ENCODE data around the gene FAM229A. TPM values are rescaled to one million over a fixed set of nuclear protein-coding genes. Genes with fewer than 3 reads are reported as not detected.
A peak's percentile ranks its signal among the peaks of the same experiment; 100 is the strongest.

The FAM229A gene
- total RNA-seq, 1 experiment from 2014 or later = 5.6 TPM

DNA sequence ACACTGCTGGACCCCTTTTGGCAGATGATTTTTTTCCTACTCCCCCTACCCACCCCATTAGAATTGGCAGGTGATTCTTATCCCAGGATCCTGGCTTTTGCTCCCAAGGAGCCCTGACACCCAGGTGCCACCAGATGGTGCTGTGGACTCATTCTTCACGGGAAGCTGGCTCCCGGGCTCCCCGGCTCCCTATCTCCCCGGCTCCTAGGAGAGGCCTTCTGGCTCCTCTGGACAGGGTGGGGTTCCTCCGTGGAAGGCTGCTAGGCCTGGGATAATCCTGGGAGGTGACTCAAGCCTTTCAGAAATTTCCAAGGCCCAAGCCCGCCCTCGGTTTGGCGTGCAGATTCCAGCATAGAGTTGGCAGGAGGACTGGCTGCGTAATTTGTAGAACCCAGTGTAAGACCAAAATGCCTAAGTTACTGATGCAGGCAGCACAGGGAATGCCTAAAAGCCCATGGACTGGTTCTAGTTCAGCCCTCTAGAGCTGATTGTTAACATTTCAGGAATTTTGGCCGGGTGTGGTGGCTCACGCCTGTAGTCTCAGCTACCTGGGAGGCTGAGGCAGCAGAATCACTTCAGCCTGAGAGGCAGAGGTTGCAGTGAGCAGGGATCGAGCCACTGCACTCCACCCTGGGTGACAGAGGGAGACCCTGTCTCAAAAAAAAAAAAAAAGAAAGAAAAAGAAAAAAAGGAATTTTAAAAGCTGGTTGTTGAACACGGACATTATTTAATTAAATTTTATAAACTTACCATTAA is 38.8 kb upstream of the FAM229A start:
- H3K14ac ChIP-seq (ENCODE audit: insufficient read depth, low read length) = no peak overlapping the region
- no peak overlapping the region for H3K4ac ChIP-seq (ENCODE audit: low read depth, low read length)
- no peaks in the 10 kb centered on the region for H3K27me3 Mint-ChIP-seq (ENCODE audit: low read depth)
- no peaks in the 10 kb centered on the region for H3K79me2 ChIP-seq (ENCODE audit: insufficient read depth, low read length)
- H3K4me3 Mint-ChIP-seq = no peak overlapping the region
- H2BK5ac ChIP-seq (ENCODE audit: insufficient read length, low read length) = no peak overlapping the region
- peak overlapping the region in 1 of 3 experiments; percentile 86; a peak in 1 of 7 replicates for H3K27ac Mint-ChIP-seq
- no peak overlapping the region for H3K4me2 ChIP-seq (ENCODE audit: insufficient read depth, insufficient read length, low read length)
- H3K27ac ChIP-seq (ENCODE audit: insufficient read length, low read depth, low read length) = no peak overlapping the region
- no peaks in the 10 kb centered on the region for H3K27me3 ChIP-seq (ENCODE audit: insufficient read depth, low read length)
- H3K9ac ChIP-seq (ENCODE audit: extremely low read depth, insufficient read length, low read length) = no peak overlapping the region
- no peak overlapping the region for H2BK15ac ChIP-seq (ENCODE audit: low read depth, low read length)
- no peak overlapping the region for H2AK5ac ChIP-seq (ENCODE audit: insufficient read length, low read length)
- H3K4me1 ChIP-seq (ENCODE audit: insufficient read depth, low read length) = no peaks in the 10 kb centered on the region
- no peaks in the 10 kb centered on the region for H3K9me3 ChIP-seq (ENCODE audit: control insufficient read depth, low read depth, low read length)
- no peaks in the 10 kb centered on the region for H4K20me1 ChIP-seq (ENCODE audit: control insufficient read depth, insufficient read depth, insufficient read length)
- H3K9me3 Mint-ChIP-seq = peaks cover 4 to 8% of the 10 kb centered on the region in 2 experiments; a peak in 4 of 5 replicates
- H3K79me1 ChIP-seq (ENCODE audit: insufficient read depth, low read depth, low read length, poor library complexity, severe bottlenecking) = no peaks in the 10 kb centered on the region
- H2BK12ac ChIP-seq (ENCODE audit: insufficient read length, low read depth, low read length) = no peak overlapping the region
- no peak overlapping the region for H3K56ac ChIP-seq (ENCODE audit: insufficient read length, low read depth, low read length)
- peaks cover 8 to 14% (median 9%) of the 10 kb centered on the region in 3 experiments for H3K36me3 Mint-ChIP-seq (ENCODE audit: insufficient read depth in 1 of 3, low read depth in 3 of 3)
- H2BK20ac ChIP-seq (ENCODE audit: low read depth, low read length, poor library complexity, severe bottlenecking) = no peak overlapping the region
- no peak overlapping the region for H4K5ac ChIP-seq (ENCODE audit: insufficient read length, low read depth, low read length)
- WGBS (ENCODE audit: extremely low coverage, insufficient read length, low lambda C conversion rate) = no CpG with 5 or more reads among the region's 13 CpGs
- H4K91ac ChIP-seq (ENCODE audit: insufficient read length, low read depth, low read length) = no peak overlapping the region
- H3K4me1 Mint-ChIP-seq = peaks cover 7 to 8% of the 10 kb centered on the region in 2 experiments
- H4K8ac ChIP-seq (replicated peaks; ENCODE audit: insufficient read length, low read depth, low read length) = no peak overlapping the region
- TF ChIP-seq, protein P1, sequence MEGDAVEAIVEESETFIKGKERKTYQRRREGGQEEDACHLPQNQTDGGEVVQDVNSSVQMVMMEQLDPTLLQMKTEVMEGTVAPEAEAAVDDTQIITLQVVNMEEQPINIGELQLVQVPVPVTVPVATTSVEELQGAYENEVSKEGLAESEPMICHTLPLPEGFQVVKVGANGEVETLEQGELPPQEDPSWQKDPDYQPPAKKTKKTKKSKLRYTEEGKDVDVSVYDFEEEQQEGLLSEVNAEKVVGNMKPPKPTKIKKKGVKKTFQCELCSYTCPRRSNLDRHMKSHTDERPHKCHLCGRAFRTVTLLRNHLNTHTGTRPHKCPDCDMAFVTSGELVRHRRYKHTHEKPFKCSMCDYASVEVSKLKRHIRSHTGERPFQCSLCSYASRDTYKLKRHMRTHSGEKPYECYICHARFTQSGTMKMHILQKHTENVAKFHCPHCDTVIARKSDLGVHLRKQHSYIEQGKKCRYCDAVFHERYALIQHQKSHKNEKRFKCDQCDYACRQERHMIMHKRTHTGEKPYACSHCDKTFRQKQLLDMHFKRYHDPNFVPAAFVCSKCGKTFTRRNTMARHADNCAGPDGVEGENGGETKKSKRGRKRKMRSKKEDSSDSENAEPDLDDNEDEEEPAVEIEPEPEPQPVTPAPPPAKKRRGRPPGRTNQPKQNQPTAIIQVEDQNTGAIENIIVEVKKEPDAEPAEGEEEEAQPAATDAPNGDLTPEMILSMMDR (conservative IDR thresholded peaks at IDR 0.05) = peak; percentile 96
- no peak overlapping the region for H3K18ac ChIP-seq (ENCODE audit: insufficient read length, low read depth, low read length)
- no peak overlapping the region for H3T11ph ChIP-seq (ENCODE audit: low read length)
- no peaks in the 10 kb centered on the region for H3K23me2 ChIP-seq (ENCODE audit: insufficient read length, low read depth, low read length, poor library complexity, severe bottlenecking)
- H2BK120ac ChIP-seq (ENCODE audit: low read depth, low read length, poor library complexity, severe bottlenecking) = no peak overlapping the region
- DNase-seq = peak; percentile 83
- no peak overlapping the region for H2AFZ ChIP-seq (ENCODE audit: low read length)
- no peak overlapping the region for H3K23ac ChIP-seq (ENCODE audit: insufficient read length, low read depth, low read length)
